ENCODE data around the gene CBFA2T3. TPM values are rescaled to one million over a fixed set of nuclear protein-coding genes. Genes with fewer than 3 reads are reported as not detected.

Gene CBFA2T3
- total RNA-seq, 1 experiment from 2014 or later: not detected

DNA sequence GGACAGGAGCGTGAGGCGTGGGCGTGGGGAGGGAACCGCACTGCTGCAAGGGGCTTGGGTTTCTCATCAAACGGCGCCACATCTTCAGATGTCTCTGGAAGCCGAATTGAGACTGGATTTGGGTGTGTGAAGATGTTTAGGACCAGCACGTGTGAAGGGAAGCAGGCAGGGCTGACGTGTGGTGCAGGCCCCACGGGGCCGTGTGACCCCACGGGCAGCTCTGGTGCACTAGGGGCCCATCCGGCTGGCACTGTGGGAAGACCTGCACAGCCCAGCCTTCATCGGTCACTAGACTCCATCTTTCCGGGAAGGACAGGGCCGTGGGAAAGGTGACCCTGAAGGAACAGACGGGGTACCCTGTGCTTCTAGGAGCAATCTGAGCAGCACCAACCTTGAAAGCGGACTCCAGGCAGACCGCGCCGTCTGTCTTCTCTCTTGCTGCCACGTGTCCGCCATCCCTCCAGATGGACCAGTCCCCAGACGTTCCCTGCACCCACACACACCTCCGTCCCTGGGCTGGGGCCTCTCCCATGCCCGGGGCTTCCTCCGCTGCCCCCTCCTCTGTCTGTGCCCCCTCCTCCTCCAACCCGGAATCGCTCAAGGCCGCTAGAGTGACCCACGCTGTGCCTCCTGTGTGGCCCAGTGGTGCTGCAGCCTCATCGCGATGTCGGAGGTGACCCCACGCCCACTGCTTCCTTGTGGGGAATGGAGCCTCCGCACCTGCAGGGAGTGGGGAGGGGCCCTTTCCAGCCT is 23.4 kb upstream of the CBFA2T3 start:
- DNase-seq (ENCODE audit: extremely low read depth, low read depth): no peak

DNA sequence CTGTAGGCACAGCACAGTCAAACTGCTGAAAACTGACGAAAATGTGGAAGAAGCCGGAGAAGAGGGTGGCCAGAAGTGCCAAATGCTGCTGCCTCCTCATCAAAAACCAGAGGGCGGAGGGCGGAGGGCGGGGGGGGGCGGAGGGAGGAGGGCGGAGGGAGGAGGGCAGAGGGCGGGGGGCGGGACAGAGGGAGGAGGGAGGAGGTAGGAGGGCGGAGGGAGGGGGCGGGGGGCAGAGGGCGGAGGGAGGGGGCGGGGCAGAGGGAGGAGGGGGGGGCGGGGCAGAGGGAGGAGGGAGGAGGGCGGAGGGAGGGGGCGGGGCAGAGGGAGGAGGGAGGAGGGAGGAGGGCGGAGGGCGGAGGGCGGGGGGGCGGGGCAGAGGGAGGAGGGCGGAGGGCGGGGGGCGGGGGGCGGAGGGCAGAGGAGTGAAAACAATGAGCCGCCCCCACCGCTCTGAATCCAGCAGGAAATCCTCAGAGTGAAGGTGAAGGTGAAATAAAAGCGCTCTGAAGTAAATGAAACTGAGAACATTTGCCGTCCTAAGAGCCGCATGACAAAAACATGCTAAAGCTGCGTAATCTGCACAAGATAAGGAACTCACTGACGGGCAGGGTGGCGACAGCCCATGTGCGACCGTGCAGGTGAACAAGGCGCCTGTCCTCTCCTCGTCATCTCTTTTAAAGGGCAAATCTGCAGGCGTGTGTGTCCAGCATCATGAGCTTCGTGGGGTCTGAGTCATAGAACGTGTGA is 22.6 kb upstream of the CBFA2T3 start:
- DNase-seq (ENCODE audit: extremely low read depth, low read depth): no peak

DNA sequence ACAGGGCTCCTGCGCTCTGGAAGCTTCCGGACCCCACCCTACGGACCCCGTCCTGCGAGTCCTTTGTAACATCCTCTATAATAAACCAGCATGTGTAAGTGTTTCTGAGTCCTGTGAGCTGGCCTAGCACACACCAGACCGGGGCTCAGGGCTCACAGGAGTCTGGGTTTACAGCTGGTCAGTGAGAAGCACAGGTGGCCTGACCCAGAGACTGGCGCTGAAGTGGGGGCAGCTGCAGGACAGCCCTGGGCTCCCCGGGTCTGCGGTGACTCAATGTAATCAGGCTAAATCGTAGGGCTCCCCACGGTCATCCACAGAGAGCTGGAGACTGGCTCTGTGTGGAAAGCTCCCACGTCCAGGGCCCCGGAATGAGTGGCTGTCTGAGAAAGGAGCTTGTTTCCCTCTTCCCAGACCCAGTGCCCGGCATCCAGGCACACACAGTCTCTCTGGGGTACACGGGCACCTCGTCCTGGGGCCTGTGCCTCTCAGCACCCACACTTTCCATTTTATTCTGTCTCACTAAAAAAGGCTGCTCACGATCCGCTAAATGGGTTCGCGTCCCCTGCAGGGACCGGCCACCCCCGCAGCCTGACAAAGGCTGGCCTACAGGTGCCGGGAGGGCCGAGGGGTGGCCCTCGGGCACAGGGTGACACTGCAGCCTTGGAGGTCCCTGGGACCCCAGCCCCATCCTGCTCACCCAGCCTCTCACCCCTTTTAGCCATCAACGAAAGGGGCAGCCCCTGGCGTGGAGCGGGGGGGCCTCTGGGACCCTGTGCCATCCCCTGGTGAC is 18.9 kb upstream of the CBFA2T3 start:
- no peak for DNase-seq (ENCODE audit: extremely low read depth, low read depth)

DNA sequence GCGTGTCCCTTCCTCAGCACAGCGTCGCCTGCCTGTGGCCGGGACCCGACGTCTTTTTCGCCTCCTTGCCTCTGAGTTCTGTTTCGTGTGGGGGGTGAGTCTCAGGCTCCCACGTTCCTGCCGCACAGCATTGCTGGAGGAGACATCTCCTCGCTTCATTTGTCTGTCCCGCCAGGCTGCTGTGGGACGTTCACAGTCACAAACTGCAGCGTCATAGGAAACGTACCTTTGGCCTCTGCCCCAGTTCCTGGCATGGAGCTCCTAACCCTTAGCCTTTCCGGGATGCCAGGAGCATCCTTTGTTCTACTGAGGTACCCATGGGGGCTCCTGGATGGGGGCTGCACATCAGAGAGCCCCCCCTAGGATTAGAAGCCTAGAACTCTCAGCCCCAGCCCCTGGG is 18.2 kb upstream of the CBFA2T3 start:
- DNase-seq (ENCODE audit: extremely low read depth, low read depth): no peak

DNA sequence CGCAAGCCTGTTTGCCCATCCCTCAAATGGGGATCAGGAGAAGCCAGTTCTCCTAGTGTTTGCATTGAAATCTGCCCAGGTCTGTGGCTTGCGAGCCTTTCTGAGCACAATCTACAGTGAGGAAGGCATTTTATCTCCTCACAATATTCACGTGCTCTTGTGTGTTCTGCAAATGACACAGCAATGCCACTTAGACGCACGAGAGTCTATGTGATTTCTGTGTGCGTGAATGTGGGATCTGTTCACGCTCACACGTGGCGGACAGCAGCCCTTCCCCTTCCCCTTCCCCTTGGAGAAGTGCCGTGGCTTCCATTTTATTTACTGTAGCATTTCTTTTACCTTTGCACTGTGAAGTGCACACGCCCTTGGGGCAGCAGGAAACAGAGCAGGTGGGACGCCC is 17.7 kb upstream of the CBFA2T3 start:
- no peak for DNase-seq (ENCODE audit: extremely low read depth, low read depth)

DNA sequence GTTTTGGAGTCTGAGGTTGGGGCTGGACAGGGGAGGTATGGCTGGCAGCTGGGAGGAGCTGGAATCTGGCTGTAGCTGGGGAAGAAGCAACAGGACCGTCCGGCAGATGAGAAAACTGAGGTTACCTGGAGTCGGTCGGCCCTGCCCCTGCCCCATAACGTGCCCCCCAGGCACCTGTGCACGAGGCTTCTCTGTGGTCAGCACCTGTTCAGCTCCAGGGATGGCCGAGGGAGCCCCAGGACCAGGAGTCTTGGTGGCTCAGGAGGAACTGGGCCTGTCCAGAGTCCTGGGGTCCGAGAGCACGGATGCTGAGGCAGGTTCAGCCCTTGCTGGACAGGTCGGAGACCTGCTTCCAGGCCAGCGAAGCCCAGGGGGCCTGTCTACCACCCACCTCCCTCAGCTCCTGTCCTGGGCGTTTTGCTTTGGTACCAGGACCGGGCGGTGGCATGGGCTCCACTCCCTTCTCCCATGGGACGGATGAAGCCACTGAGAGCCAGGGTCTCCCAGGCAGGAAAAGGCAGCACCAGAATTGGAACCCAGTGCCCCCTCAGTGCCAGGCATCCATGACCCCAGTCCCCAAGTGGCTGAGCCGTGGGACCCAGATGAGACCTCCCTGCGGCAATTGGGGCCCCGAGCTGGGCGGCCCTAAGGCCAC is 17.1 kb upstream of the CBFA2T3 start:
- DNase-seq (ENCODE audit: extremely low read depth, low read depth): no peak

DNA sequence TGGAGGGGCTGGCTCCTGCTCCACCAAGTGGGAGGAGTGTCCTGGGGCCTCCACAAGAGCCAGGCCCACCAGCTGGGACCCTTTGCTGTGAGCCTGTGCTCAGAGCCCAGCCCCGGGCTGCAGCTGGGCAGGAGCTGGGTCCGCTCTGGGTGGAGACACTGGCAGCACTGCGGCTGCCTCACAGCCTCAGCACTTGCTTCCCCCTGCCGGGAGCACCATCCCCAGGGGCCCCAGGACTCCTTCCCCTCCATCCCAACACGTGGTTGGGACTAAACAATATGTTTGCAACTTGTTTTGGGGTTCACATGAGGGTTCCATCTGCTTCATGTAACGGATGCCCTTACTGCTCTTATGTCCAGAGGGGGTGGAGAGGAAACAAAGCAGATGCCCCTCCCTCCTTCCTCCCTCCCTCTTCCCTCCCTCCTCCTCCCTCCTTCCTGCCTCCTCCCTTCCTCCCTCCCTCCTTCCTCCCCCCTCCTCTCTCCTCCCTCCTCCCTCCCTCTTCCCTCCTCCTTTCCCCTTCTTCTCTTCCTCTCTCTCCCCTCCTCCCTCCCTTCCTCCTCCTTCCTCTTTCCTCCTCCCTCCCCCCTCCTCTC is 16.3 kb upstream of the CBFA2T3 start:
- DNase-seq (ENCODE audit: extremely low read depth, low read depth): no peak

DNA sequence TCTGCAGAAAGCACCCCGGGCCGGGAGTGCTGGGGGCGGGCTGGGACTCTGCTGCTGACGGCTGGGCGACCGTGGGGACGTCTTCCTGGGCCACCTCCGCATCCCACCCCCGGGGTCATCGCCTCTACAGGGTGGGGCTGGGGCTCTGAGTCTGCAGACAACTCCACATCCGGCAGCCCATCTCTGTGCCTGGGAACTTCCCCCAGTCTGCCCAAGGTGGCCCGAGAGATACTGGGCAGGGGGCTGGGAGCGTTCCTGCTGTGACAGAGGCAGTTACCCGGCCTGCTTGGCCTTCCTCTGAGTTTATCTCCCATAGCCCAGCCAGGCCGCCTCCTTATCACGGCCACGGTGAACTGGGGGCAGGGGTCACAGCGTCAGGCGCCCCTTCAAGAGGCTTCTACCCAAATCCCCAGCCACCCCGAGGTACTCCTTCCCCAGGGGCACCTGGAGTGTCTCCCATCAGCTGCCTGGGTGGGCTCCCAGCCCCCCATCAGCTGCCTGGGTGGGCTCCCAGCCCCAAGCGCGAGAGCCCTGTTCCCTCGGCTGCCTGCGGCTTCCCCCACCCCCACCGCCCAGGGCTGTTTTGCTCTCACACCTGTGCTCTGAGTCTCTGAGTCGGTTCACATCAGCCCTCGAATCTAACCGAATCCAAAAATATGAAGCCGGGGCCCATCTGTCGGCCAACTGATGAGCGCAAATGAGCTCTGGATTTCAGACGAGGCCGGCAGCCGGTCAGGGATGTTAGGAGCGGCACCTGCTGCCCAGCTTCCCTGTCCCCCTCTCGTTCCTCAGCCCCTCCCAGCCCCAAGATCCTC is 15.6 kb upstream of the CBFA2T3 start:
- DNase-seq (ENCODE audit: extremely low read depth, low read depth): no peak

DNA sequence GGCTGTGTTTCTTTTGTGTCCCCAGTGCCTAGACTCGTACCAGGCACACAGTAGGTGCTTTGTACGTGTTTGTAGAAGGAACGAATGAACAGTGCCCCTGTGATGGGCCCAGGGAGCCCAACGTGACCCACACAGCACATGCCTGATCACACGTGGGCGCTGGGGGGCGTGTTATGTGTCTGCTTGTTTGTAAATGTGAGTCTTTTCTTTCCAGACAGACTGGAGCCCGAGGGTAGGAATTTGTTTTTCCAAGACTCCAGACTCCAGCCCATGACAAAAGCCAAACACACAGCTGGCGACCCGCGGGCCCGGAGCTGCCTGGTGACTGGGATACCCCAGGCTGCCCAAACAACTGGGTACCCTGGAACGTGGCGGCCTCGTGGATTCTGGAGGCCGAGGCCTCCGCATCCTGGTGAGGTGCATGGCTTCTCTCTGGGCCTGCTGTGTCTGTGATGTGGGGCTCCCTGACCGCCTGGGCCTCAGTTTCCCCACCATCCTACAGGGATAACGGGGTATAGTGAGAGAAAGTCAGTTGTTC is 14.9 kb upstream of the CBFA2T3 start:
- no peak for DNase-seq (ENCODE audit: extremely low read depth, low read depth)

DNA sequence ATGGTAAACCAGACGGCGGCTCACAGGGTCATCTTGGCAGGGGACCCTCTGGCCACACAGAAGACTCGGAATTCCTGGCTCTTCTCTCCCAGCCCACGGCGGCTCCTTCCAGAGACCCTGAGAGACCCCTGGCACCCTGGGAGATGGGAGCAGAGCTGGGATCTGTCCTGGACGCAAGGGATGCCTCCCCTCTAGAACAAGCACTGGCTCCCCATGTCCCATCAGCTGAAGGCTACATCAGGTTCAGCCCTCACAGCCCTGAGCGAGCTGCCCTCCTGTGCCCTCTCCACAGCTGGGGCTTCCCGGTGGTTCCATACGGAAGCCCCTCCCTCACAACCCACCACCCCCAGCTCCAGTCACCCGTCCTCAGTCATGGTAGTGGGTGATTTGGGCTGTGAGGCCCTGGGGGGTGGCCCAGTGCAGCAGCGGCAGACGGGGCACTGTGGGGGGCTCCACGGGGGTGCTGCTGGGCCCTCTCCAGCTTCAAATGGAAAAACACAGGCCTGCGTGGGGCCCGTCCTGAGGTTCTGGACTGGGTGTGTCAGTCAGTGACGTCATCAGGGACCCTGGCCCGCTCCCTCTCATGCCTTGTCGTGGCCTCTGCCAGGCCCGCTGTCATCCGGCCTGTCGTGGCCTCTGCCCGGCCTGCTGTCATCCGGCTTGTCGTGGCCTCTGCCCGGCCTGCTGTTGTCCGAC is 13.0 kb upstream of the CBFA2T3 start:
- no peak for DNase-seq (ENCODE audit: extremely low read depth, low read depth)

DNA sequence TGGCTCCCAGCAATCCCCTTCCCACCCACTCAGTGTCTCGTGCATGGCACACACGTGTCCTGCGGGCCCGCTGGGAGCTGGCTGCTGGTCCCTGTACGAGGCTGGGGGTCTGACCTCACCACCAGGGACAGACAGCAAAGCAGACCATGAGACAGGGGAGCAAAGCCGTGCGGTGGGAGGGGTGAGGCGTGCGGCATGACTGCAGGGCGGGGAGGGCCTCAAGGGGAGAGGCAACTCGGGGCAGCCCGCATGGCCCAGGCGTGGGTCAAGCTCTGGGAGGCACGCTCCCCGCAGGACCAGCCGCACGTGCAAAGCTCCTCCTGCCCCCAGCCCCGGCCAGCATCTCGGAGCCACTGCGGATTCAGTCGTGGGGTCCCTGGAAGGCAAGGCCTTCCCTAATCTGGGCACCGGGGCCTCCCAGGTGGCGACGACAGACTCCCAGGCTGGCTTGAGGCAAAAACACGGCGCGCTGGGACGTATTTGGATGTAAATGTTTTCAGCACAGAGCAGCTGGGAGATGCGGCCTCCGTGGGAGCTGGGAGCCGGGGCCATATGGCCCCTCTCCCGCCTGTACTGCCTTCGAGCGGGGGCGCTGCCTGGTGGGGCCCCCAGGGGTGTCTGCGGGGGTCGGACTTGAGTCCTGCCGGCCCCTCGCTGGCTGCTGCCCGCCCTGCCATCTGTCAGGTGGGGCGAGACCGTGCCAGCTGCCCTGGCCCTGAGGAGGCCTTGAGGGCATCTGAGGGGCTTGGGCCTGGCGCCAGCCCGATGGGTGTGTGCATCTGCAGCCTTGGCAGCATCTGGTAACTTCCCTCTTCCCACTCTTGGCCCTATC is 12.2 kb upstream of the CBFA2T3 start:
- no peak for DNase-seq (ENCODE audit: extremely low read depth, low read depth)

DNA sequence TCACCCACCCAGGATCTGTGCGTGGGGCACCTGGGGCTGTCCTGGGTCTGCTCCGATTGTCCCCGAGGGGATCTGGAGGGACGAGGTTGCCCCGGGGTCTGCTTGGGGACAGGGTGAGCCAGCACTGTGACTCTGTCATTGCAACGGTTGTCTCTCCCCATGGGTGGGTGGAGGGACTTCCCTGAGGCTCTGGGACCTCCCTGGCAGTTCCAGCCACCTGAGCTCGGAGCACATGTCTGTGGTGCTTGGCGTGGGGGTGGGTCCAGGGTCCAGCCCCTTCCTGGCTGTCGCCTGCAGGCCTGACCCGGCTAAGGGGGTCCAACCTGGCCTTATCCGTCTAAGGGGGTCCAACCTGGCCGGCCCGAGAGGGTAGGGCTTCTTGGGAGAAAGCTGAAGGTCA is 8.5 kb upstream of the CBFA2T3 start:
- no peak for DNase-seq (ENCODE audit: extremely low read depth, low read depth)

DNA sequence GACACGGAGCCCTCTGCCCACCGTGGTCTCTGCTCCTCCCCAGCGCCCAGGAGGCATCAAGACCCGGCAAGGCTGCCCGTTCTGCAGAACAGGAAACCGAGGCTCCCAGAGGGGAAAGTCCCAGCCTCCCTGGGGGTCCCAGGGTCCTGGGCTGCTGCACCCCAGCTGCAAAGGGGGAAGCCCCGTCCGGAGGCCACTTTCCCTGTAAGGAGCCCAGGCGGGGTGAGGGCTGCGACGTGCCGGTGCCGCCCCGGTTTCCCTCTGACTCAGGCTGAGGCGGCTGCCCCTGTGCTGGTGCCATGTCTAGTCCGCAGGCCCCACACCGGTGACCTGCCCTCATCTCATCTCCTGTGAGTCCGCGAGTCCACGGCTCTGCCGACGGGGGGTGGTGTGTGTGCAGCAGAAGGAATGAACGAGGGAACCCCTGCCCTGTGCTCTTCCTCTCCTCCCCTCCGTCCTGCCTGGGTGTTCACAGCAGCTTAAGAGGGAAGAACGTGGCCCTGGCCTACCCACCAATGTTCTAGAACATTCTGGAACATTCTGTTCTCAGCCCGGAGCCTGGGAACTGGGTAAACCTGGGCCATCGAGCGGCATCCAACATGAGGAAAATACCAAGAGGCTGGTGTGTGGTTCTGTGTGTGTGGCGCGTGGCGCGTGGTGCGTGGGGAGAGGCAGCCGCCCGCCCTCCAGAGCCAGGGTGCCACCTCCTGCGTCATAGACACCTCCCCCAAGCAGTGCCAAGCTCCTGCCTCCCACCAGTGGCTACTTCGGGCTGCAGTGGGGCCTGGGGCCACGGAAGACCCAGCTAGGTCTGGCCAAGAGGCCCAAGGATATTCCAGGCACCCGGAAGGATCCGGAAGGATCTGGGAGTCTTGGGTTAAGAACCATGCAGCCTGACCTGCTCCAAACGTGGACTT is 7.0 kb upstream of the CBFA2T3 start:
- no peak for DNase-seq (ENCODE audit: extremely low read depth, low read depth)

DNA sequence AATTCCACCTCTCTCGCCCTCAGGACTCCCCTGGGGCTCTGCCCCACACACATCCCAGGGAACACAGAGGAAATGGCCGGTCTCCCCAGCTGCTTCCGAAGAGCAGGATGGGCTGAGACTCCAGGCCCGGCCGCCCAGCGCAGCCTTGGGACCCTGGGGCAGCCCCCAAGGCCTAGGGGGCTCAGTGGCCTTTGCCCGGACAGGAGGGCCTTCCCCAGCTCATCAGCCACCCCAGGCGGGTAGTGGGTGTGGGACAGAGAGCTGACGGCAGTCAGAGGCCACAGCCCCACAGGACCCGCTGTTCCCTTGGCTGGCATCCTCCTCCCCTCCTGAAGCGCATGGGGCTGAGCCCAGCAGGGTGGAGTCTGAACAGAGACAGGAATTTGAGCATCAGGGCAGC is 6.2 kb upstream of the CBFA2T3 start:
- DNase-seq (ENCODE audit: extremely low read depth, low read depth): no peak

DNA sequence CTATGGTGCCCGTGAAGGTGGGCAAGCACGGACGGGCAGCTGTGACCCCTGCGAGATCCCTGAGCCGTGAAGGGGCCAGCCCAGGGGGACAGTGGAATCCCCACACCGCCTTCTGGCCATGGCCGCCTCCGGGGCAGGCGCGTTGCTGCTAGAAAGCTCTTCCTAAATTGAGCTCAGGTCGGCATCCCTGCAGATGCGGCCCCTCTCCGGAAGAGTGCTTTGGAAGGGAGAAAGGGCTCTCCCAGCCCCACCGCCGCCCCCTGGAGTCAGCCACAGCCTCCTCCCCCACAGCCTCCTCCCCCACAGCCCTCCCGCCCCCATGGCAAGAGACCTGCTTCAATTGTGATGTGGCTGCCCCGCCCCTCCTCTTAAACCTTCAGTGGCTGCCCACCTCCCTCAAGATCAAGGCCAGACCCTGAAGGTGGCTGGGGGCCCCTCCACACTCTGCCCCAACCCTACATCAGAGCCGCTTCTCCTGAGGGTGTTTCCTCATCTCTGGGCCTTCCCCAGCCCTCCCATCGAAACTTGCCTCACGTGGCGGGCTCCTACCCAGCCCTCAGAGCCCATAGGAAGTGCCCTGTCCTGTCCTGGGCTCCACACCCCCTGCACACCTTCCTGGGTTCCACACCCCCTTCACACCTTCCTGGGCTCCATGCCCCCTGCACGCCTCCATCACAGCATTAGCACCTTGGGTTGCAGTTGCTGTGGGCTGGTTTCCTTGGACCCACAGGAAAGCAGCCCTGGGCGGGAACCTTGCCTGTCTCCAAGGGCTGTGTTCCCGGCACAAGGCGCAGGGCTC is 5.5 kb upstream of the CBFA2T3 start:
- DNase-seq (ENCODE audit: extremely low read depth, low read depth): no peak

DNA sequence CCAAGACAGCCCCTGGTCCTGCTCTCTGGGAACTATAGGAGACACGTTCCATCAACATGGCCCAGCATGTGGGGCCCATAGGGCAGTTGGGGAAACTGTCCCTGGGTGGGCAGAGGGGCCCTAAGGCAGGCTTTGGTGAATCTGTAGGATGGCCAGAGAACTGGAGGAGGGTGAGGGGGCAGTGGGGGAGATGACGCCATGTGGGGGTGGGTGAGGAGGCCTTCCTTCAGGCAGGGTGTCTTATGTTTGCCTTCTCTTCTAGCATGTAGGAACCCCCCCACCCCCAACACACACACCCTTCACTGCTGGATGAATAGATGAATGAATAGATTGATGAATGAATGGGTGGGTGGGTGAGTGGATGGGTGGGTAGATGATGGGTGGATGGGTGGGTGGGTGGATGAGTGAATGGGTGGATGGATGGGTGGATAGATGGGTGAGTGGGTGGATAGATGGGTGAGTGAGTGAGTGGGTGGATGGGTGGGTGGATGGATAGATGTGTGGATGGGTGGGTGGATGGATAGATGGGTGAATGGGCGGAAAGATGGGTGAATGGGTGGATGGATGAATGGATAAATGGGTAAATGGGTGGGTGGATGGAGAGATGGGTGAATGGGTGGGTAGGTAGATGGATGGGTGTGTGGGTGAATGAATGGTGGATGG is 2.5 kb upstream of the CBFA2T3 start:
- DNase-seq (ENCODE audit: extremely low read depth, low read depth): no peak
